VCaP (cell line): ENCODE results near the gene SWT1.
"Not testable (repeated sequence)": the region's sequence is repeated elsewhere in the genome, so short reads cannot be mapped to it uniquely, and the experiment has no call there.

Source experiments
- H3K27ac ChIP-seq: fragments of 450-650 bp; 2 replicates; pipeline ENCODE4 v1.5.1; 2017
- CTCF ChIP-seq: fragments of 450-650 bp; conservative IDR thresholded peaks from 2 replicates; pipeline ENCODE4 v1.5.1; 2017; ENCODE audit warnings: mild to moderate bottlenecking, moderate library complexity

The SWT1 gene

GRCh38 chr1:185238447-185238846 is 81.5 kb downstream of the SWT1 start:
- H3K27ac ChIP-seq, result no peak overlapping the region
- peak; percentile 75 for TF ChIP-seq CTCF

GRCh38 chr1:185239861-185240260 is 82.9 kb downstream of the SWT1 start:
- no peak for TF ChIP-seq CTCF
- no peak overlapping the region for H3K27ac ChIP-seq

GRCh38 chr1:185241127-185241526 is 84.2 kb downstream of the SWT1 start:
- no peak overlapping the region for H3K27ac ChIP-seq
- no peak for TF ChIP-seq CTCF

- no peak overlapping the region for H3K27ac ChIP-seq
- no peak for TF ChIP-seq CTCF
Observed at GRCh38 chr1:185244015-185244747, 87.2 kb downstream of the SWT1 start.

- no peak overlapping the region for H3K27ac ChIP-seq
- no peak for TF ChIP-seq CTCF
Observed at GRCh38 chr1:185245466-185245865, 88.5 kb downstream of the SWT1 start.

- peak overlapping the region; percentile 15; the same call in 1 of the 2 replicates for H3K27ac ChIP-seq
Observed at GRCh38 chr1:185249563-185249962, 92.6 kb downstream of the SWT1 start.

GRCh38 chr1:185250063-185250462 is 93.1 kb downstream of the SWT1 start:
- peak overlapping the region; percentile 15; the same call in 1 of the 2 replicates for H3K27ac ChIP-seq
- TF ChIP-seq CTCF, result no peak

More at GRCh38 chr1:185249563-185249962, 92.6 kb downstream of the SWT1 start:
- no peak for TF ChIP-seq CTCF

GRCh38 chr1:185251928-185252327 is 95.0 kb downstream of the SWT1 start:
- H3K27ac ChIP-seq, result not testable (repeated sequence)

- not testable (repeated sequence) for H3K27ac ChIP-seq
Observed at GRCh38 chr1:185252404-185252803, 95.4 kb downstream of the SWT1 start.

- not testable (repeated sequence) for H3K27ac ChIP-seq
Observed at GRCh38 chr1:185255595-185255994, 98.6 kb downstream of the SWT1 start.

- not testable (repeated sequence) for H3K27ac ChIP-seq
Observed at GRCh38 chr1:185257116-185257949, 100.4 kb downstream of the SWT1 start.
